PFSK-1 (cell line): ENCODE measurements around the gene VEGFC.

Experiments
- POLR2AphosphoS5 ChIP-seq: IDR thresholded peaks from 2 replicates; pipeline ENCODE4 v1.6.1; 2012; ENCODE audit warnings: low read depth, mild to moderate bottlenecking, control low read depth, low read length, moderate library complexity
- TAF1 ChIP-seq: IDR thresholded peaks from 2 replicates; pipeline ENCODE4 v1.6.1; 2012; ENCODE audit warnings: low read length, control low read depth, borderline replicate concordance; ENCODE audit not compliant: insufficient read depth

- TF ChIP-seq TAF1: no peak
- no peak for TF ChIP-seq POLR2AphosphoS5
Measured at GRCh38 chr4:176718881-176719280, 73.8 kb downstream of the VEGFC start.
